NCI-H146 treated with DMSO at 0.1 percent for 48 hours (cell line): ENCODE data around the gene NPC1.
"Not testable (repeated sequence)": the region's sequence is repeated elsewhere in the genome, so short reads cannot be mapped to it uniquely, and the experiment has no call there.

Experiments
- DNase-seq: peaks from one replicate; lab custom pipeline; 2025; ENCODE audit not compliant: unreplicated experiment; lab: John Stamatoyannopoulos, UW

Gene NPC1

GRCh38 chr18:23577521-23577920 is 8.8 kb downstream of the NPC1 start:
- DNase-seq = not testable (repeated sequence)

- DNase-seq = no peak
Observed at GRCh38 chr18:23575309-23575651, 11.0 kb downstream of the NPC1 start.

DNA sequence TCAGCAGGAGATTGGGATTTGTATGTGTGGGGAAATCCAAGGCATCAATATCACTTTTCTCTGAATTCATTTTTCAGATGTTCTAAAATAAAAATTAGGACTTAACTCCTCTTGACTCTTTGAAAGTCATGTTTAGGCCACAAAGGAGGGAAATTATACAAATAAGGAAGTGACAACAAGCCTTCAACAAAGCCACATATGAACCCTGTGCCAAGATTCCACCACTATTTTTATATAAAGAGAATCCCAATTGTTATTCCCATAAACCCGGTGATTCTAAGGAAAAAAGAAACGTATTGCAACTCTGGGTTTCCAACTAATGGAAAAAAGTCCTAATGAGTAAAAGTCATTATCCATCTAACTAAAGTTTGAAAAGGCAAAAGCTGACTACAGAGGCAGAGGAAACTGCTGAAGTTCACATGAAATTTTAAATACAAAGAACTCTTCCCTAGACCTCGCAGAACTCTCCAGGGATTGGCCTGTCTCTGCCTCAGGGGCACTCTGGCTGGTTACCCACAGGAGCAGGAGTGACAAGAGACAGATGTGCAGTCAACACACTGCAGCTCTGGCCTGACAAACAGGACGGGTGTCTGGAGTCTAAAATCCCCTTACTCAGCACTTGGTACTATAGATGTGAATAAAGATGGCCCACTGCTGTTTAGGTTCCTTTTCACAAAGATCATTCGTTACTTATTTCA is 11.5 kb downstream of the NPC1 start:
- no peak for DNase-seq

DNA sequence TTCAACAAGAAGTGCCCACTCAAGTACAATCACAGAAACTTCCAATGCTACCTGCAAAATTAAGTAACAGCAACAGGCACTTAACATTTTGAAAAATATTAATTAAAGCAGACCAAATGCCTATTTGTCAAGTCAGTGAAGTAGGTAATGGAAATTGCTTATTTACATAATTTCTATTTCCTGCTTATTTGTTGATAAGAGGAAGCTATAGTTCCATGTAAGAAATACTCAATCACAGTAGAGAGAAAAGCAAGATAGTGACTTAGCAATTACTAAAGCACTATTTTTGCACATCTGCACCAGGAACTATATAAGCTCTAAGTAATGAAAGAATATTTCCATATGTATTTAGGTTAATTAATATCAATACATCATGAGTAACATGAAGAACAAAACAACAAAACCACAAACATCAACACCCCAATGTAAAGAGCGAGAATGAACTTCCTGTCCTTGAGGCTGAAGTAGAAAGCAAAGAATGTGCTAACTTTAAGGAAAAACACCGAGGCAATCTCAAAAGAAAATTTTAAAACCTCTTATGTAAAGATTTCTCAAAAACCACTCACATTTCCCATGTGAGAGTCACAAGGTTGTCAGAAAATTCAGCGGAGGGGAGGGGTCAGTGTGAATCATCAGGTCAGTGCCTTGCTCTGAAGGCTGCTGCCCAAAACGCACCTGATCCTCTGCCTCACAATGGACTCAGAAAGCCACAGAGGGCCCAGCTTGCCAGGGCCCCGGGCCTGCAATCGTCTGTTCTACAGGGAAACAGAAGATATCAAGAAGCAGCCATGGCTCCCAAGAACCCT is 12.5 kb downstream of the NPC1 start:
- no peak for DNase-seq

DNA sequence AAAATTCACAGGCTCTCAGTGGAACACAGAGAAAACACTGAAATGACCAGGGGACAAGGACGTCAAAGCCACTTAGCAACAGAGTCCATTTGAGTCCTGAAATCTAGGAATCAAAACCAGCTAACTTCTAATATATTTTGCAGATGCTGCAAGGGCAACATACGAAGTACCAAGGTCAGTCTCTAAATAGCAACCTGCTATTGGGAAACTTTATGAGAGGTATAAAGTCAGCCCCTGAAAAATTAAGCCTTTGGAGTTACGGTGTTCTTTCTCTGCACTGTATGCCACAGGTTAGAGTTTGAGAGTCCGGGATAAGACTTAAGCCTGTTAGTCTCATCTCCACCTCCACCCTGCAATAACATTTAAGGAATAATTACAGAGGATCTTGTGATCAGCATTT is 13.3 kb downstream of the NPC1 start:
- DNase-seq = no peak

DNA sequence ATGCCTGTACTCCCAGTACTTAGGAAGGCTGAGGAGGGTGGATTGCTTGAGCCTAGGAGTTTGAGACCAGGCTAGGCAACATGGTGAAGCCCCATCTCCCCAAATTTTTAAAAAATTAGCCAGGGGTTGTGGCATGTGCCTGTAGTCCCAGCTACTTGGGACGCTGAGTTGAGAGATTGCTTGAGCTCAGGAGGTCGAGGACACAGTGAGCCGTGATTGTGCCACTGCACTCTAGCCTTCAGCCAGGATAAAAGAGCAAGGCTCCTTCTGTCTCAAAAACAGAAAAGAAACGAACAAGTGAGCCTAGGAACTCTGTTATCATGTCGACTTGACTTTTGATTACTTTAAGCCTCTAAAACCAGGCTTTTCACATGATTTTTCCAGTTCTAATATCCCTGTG is 13.7 kb downstream of the NPC1 start:
- no peak for DNase-seq

DNA sequence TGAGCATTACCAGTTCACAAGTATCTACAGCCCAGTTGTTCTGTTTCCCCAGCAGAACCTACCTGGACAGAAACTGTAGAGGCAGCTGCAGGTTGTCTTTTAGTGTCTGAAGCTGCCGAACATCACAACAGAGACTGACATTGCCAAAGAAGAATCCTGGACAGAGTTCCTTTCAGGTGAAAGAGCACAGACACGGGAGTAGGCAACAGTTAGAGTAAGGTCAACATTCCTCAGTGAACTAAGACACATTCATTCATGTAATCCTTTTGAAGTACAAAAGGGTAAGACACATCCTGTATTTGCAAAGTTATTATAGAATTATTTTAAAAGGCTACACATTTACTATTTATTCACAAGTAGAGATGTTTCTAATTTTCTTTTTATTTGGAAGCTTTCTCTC is 14.3 kb downstream of the NPC1 start:
- DNase-seq = no peak

DNA sequence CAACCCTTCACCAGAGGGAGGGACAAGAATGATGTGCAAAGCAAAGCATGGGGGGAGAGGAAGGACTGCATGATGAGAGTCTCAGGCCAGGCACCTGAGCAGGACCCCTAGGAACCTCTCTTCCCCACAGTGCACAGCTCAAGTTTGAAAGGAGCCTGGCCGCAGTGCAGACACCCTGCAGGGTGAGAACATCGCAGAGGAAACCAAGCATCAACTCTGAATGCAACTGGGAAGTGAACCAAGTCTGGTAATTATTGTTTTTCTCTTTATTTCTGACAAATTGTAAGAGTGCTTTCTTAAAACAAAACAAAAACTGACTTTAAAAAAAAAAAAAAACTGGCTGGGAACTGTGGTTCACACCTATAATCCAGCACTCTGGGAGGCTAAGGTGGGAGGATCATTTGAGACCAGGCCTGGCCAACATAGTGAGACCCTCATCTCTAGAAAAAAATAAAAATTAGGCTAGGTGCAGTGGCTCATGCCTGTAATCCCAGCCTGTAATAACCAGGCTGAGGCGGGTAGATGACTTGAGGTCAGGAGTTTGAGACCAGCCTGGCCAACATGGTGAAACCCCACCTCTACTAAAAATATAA is 15.3 kb downstream of the NPC1 start:
- no peak for DNase-seq

DNA sequence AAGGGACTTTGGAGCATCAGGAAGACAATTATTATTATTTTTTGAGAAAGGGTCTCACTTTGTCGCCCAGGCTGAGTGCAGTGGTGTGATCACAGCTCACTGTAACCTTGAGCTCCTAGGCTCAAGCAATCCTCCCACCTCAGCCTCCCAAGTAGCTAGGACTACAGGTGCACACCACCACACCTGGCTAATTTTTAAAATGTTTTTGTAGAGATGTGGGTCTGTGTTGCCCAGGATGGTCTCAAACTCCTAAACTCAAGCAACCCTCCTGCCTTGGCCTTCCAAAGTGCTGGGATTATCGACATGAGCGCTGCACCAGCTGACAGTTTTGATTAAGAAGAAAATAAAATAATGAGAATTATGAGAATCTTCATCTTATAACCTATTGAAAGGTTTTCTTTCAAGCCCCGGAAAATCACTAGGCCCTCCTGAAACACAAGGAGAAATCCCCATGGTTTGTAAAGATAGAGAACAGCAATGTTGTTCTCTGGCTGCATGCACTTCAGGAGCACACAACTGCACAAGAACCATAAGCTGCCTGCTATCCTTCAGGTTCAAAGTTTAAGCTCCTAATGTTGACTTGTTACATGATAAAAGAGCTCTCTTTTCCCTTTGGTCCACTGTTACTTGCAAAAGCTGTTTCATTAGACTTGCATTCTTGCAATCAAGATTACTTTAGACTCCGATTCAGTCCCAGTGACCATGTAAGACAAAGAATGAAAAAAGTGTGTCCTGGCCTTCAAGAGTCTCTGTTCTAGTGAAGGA is 16.8 kb downstream of the NPC1 start:
- no peak for DNase-seq

DNA sequence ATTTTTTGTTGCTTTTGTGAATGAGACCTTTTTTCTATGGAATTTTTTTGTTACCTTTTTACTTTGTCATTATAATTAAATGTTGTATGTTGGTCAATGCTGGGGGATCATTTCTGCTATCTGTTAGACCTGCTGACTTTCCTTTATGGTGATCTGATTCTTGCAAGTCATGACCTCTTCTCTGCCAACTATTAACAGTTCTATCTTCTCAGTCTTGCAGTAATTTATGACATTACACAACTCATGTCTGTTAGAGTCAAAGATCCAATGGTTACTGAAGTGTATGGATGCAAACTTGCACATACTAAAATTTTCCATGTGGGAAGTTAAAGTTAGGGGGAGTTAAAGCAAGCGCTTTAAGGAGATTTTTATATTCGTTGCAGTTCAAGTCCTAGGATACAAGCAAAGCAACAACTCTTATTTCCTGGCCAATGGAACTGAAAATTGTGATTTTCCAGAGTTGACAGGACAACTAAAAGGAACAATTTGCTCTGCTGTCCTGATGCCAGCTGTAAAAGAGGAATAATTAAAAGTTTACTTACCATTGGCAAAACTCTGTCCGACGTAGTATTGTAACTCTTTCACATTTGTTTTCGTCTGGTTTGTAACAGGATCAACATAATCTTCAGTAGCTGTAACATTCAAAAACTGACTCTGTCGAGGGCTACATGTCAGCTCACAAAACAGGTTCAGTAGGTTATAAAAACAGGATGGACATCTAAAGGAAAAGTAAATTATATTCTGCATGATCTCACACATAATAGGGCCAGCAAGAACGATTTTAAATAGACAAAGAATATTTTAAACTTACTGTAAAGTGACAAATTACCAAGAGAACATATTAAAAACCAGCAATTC is 17.8 kb downstream of the NPC1 start:
- no peak for DNase-seq

DNA sequence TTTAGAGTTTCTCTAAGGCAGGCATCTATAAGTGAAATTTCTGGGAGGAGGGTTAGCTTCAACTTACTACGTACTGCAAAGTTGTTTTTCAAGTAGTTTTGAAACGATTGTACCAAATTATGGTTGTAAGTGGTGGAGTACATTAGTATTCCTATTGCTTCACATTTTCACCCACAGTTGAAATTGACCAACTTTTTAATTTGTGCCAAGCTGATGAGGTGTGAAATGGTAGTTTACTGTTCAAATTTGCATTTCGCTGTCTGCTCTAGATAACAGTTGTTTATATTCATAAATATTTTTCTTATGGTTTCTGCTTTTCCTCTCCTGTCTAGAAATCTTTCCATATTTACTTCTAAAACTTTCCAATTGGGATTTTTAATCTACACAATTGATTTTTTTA is 18.6 kb downstream of the NPC1 start:
- DNase-seq = no peak

GRCh38 chr18:23565916-23566547 is 20.3 kb downstream of the NPC1 start:
- no peak for DNase-seq

- no peak for DNase-seq
Observed at GRCh38 chr18:23563377-23564043, 22.8 kb downstream of the NPC1 start.

DNA sequence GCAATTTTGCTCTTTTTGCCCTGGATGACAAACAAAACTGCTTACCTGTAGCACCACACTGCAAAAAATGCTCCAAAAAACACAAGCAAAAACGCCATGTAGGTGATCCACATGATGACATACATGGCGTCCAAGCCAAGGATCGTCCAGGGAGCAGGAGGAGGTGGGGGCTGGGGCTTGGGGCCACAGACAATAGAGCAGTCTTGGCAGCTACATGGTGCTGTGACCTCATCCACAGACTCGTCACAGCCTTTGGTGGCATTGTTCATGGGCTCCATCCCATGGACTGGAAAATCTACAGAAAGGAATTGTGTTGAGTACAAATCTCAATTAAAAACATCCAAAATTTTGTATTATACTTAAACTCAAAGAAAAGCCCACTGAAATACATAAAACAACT is 26.1 kb downstream of the NPC1 start:
- no peak for DNase-seq

- not testable (repeated sequence) for DNase-seq
Observed at GRCh38 chr18:23557511-23557910, 28.8 kb downstream of the NPC1 start.

GRCh38 chr18:23556145-23556780 is 30.0 kb downstream of the NPC1 start:
- DNase-seq = no peak

DNA sequence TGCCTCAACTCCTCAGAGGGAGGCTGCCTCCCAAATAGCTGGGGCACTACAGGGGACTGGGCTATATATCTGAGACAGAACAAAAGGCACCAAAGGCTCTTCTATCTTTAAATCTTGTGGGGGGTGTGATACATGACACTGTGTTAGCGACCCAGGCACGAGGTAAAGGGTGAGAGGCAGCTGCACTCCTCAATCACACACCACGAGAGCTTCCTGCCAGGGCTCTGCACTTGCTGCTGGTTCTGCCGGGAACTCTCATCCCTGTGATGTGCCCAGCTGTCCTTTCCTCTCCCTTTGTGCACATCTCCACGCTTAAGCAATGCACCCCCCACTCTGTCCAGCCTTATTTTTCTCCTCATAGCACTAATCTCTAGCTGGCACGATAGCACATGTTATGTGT is 32.4 kb downstream of the NPC1 start:
- DNase-seq = no peak

GRCh38 chr18:23552505-23552904 is 33.8 kb downstream of the NPC1 start:
- DNase-seq = no peak

DNA sequence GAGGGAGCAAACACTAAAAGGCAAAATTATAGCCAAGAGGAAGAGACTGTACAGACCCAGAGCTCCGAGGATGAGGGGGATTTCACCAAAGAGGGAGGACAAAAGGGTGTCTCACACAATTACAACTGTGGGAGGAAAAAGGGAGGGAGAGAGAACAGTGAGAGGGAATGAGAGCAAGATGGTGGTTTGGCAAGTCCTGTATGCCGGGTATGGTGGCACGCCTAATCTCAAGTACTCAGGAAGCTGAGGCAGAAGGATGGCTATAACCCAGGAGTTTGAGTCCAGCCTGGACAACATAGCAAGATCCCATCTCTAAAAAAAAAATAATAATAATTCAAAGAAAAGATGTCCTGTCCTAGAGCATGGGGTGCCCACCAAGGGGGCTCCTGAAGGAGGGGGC is 34.3 kb downstream of the NPC1 start:
- no peak for DNase-seq
